SW480 (cell line): ENCODE data around the gene AUTS2.

ENCODE experiments used
- DNase-seq: peaks from one replicate; pipeline ENCODE4 v3.0.0-alpha.2; 2016; ENCODE audit warnings: low spot score

AUTS2 gene

DNA sequence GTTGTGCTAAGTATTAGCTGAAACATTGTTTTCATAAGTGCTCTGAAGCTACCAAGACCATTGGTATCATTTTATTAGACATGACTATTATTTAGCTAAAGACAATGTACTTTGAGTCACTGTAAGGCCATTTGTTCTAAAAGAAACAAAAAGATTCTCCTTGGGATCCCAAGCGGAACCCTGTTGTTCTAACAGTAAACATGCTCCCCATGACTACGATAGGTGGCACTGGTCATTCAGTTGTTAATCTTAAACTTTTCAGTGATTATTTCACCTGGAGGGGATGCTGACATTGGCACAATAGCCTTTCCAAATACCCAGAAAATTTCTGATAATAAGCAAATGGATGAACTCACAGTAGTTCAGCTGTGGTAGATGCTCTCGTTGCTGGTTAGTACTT is 715.0 kb downstream of the AUTS2 start:
- no peak for DNase-seq

DNA sequence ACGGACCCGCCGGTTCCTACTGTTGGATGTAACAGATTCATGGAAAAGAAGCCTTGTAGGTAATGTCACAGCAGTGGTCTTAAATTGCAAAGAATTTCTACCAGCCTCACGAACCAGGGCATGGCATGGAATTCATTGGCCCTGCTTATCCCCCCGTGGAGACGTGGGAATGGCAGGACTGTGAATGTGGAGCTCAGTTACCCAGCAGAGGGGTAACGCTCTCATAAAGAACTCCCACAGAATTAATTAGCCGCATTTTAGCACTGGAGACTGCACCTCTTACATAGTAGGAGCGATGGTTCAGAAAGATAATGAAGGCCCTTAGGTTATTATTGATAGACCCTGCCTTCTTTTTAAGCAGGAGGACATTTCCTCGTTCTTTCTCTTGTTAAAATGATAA is 715.4 kb downstream of the AUTS2 start:
- DNase-seq: no peak

DNA sequence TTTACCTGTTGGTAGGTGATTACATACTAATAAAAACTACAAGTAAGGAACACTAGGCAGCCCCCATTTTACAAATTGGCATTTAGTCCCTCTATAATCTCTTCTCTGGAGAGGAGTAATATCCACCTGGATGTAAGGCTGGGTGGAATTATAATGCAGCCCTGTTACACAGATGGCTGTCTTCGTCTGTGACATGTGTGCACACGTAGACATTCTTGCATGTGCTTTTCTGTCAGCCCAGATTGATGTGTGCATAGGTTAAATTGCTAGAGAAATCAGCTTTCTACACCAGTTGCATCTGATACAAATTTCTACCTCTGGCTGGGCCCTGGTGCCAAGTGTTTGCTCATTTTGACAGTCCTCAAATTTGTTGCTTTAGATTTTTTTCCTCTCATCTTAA is 715.9 kb downstream of the AUTS2 start:
- no peak for DNase-seq

DNA sequence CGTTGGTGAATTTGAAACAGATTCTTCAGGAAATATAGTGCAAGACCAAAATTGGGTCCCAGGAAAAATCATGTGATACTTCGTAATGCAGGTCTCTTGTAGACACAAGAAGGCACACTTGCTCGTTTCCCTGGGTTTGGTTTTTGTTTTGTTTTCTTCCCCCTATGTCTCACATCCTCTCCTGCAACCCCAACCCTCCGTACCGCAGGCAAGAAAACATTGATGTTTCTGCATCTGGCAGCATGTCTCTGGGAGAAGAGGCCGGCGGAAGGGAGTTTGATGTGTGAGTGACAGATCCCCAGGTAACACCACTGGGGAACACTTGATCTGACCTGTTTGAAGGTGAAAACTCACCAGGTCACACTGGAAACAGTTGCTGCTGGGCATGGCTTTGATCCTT is 718.5 kb downstream of the AUTS2 start:
- DNase-seq: no peak

DNA sequence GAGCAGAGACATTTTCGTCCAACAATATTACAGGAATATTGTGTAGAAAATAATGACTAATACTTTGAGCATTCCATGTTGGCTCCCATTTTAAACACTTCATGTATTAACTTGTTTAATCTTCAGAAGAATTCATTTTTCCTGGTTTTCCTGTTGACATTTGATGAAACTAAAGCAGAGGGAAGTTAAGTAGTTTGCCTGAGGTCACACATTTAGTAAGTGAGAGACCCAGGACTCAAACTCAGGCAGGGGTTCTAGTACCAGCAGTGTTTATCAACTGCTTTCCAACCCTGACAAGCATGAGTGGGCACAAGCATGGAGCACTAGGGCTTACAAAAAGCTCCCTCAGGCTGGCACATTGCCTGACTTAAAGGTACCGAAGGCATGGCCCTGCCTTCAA is 719.1 kb downstream of the AUTS2 start:
- no peak for DNase-seq

DNA sequence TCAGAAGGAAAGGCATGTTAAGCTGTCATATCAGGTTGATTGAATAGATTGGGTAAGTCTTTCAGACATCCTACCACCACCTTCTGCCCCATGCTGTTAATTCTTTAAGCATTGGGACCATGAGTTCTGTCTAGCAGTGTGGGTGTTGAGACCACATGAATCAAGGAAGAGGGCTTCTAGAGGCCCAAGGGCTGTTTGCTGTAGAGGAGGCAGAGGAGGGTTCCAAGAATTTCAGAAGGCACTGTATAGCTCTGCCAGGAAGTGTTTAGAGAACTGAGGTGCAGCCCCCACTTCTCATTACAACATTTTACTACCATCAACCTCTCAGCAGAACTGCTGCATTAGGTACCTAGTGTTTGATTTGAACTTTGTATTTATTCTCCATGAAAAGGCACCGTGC is 720.2 kb downstream of the AUTS2 start:
- DNase-seq: no peak

DNA sequence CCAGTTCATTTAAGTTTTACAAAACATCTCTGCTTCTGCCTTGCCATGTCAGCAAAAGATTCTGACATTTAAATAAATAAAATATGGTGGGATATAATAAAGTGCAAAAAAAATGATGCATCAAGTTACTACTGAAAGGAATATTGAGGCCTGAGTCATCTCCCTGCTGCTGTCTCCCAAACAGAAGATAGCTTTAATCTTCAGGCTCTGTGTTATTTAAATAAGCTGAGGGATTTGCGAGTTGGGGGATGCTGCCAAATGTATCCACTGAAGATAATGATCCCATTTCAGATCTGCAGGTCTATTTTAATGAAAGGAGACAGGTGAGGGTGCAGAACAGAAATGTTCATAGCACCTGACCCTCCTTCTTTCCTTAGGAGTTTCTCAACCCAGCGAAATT is 720.8 kb downstream of the AUTS2 start:
- no peak for DNase-seq

DNA sequence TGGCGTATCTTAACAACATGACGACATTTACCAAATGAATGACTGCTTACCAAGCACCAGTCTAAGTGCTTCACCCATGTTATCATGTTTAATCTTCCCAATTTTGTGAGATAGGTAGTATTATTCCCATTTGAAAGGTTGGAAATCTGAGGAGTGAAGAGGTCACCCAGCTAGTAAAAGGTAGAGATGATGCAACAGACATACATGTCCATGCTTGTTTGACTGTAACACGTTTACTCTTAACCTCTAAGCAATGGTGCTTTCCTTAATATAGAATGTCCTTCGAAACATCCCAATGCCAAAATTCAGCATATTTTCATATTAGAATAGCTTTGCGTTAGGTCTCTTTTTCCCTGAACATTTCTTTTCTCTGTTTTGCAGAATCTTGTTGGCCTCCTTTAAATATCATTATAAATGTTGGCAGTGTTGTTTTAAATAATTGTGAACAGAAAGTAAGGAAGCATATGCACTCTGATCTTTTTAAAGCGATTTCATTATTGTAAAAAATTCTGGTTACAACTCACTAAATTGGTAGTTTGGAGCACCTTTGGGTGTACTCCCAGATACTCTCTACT is 722.8 kb downstream of the AUTS2 start:
- no peak for DNase-seq

DNA sequence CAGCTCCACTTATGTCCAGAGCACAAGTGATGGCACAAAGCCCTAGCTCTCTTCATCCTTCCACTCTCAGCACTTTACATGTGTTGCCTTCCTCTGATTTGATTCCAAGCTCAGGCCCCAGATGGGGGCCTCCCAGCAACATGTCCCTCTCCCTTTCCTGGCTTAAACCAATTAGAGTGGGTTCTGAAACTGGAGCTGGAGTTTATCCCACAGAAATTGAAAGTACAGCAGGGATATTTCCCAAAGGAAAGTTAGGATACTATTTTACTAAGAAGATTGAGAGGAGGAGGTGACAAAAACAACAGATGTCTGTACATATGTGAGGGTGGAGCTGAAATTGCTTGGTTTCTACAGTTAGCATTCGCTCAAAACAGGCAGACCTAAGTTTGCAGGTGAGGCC is 724.6 kb downstream of the AUTS2 start:
- DNase-seq: no peak

DNA sequence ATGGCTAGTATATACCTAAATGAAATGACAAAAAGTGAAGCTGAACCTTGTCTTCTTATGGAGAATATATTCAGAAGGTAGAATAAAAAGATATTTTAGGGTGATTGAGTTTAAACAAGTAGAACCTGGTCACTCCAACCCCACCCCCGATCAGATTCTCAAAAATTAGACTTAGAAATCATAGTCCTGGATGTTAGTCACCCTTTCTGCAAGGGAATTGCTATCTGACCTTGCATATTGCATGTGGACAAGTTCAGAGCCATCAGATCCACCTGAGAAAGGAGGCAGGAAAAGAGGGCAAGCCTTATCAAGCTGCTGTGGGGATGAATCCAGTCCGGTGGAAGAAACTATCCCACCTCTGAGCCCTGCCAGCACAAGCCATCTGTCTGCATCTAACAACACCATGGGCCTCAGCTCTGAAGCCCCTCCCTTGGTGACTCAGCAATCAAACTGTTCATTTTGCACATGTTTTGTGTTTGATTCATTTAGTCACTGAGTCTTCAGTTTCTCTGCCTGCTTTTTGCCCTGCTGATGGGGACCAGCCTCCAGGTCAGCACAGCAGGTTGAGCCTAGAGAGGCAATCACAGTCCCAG is 727.3 kb downstream of the AUTS2 start:
- no peak for DNase-seq

DNA sequence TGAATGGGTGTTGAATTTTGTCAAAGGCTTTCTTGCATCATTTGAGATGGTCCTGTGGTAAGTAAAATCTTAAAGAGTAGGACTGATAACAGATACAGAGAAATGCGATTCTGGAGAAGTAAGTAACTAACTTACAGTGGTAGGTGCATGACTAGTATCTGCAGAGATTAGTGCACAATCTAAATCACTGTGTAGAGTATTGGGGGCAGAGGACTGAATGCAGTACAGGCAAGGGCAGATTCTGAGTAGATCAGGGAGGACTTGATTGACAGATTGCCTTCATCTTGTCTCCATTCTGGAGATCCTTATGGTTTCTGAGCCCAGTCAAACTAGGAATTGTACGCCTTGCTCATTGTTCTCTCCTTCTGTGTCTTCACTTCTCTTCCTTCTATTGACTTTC is 736.0 kb downstream of the AUTS2 start:
- DNase-seq: no peak

DNA sequence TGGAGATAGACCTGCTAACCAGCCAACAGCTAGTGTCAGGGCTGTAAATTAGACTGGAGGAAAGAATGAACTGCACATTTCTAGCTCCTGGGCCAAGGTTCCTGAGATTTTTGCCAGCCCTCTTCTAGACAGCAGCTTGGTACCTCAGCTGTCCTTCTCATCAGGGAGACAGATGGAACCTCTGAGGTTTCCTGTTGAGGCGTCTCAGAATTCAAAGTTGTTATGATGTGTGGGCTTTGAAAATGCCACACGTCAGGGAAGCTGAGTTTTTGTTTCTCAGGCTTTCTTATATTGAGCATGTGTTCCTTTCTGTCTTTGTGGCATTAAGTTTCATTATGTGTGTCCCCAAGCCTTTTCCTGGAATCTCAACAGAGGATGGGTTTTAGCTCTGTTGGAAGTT is 736.6 kb downstream of the AUTS2 start:
- DNase-seq: no peak

DNA sequence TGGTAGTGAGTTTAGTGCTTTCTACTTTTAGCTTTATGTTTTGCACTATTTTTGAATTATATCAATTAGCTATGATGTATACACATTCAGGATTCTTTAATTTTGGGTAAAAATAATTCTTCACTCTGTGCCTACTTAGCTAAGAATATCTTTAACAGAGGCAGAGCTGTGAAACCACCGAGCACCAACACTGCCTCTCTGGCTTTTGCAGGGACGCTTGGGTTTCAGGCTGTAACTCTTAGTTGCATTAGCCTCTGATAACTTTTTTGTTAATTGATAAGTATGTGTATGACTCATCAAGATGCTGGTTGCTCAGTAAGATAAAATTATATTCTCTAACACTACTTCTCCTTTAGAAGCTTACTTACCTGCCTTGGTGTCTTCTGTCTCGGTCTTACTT is 738.3 kb downstream of the AUTS2 start:
- DNase-seq: no peak

DNA sequence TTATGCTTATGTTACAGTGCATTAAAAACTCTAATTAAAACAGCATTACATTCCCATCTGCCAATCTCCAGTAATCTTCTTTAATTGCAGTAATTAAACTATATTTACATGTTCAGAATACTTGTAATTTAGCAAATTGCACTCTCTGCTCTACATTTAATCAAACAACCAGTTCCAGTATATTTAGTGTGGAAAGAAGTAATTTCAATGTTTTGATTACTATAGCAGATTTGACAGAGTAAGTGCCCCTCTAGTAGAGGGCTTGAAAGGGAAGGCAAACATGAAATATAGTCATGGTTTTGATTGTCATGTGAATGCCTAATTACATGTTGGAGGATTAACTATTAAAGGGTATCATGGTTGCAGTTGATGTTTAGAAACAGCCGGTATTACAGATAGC is 739.7 kb downstream of the AUTS2 start:
- no peak for DNase-seq

DNA sequence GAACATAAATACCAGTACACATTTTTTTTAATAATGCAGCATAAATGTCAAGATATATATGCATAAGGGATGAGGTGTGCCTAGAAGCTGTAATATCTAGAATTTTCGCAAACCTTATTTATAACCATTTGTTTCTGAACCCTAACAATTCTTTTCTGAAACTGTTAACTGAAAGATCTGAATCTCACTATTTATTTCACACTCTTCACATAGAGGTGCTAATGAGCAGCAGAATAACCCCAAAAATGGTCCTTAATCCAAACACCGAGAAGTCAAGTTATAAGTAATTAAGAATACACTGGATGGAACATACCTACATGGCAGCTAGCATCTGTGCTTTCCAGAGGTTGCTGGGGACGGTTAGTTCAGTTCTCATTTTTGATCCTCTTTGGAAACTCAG is 742.0 kb downstream of the AUTS2 start:
- DNase-seq: no peak

DNA sequence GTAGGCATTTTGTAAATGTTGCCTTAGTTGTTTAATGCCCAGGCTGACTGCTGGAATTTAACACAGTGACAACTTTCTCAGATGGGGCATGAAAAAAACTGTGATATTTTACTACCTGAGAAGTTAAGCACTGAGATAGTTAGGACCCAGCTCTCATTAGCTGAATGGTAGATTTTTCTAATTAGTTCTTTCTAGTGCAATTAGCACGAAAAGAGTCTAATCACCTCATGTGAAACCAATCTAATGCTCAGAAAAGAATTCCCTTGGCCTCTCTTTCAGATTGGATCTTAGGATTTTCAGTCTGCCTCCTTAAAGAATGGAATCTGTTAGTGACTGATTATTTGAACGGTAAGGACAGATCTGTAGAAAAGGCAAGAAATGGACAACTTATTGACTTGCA is 743.2 kb downstream of the AUTS2 start:
- no peak for DNase-seq

DNA sequence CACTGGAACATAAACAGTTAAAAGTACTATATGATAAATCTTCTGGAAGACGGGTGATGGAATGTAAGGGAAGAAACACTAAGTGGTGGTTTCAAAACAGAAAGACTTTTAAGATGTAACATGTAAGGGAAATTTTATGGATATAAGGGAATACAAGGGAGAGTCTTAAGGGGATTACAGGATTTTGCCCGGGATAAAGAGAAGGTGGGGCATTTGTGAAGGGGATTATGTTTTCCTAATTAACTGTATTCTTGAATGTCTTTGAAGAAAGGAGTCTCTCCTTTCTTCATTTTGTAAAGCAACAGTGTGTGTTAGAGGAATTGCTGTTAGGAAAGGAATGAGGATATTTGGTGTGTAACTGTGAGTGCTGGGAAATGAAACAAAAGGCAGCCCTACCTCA is 745.2 kb downstream of the AUTS2 start:
- no peak for DNase-seq

DNA sequence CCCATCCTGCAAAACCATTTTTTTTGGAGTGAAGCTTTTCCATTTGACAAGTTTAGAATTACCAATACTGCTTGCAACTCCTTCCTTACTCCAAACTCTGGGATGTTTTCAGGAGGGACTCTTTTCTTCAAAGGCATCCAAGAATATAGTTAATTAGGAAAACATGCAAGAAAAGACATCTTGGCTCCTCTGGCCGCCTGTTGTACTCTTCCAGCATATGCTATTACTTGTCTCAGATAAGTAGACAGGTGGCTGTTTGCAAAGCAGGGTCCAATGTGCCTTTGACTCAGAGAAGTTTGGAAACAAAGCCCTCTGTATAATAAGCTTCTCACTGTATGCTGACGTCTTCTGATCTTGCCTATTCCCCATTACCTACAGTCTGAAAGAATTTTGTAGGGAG is 746.5 kb downstream of the AUTS2 start:
- no peak for DNase-seq

DNA sequence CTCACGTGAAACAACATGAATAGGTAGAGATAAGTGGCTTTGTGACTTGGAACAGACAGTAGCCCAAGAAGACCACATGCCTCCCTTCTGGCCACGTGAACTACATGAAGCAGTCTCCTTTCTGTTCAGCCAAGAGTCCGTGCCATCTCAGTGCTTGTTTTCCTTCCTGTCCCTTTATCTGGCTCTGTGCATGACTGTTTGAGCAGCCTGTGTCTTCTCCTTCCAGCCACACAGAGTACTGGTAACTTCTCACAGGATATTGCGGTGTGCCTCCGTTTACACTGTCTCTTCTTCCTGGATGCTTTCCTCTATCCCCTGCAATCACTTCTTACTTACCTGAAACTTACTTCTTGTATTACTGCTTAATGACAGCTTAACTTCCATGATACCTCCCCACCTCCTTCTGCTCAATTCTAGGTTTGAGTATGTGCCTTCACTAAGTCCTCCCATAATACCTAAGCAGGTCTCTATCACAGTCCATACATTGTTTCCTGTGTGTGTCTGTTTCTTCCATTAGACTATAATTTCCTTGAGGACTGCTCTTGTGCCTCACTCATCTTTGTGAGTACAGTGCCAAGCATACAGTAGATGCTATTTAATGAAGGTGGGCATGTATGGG is 748.7 kb downstream of the AUTS2 start:
- DNase-seq: no peak

DNA sequence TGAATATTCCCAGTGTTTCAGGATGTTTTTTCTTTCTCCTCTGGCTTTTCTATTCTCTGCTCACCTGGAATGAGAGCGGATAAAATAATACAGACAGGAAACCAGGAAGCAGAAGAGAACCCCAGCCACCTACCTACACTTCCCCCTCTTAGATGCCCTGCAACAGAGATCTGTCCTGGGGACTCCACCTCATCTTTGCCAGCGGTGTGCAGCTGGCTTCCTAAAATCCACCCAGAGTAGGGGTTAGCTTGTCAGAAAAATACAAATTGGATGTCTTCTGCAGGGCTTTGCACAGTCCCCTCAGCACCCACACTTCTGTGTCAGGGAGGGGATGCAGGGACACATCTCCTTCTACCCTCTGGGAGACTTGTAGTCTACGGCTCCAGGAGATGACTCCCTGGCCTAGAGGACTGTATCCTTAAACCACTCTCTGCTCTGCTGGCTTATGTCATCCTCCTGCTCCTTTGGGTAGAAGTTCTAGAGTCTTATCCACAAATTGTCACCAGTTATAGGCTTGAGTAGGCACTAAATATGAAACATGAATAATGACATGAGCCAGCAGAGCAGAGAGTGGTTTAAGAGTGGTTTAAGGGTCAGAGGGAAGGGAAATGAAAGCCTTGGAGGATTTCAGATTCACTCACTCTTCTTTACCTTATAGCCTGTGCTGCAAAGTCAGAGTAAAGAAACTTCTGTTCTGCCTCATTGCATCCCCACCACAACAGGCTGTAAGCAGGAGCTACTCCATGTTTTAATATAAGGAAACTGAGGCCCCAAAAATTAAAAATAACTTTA is 749.4 kb downstream of the AUTS2 start:
- no peak for DNase-seq

DNA sequence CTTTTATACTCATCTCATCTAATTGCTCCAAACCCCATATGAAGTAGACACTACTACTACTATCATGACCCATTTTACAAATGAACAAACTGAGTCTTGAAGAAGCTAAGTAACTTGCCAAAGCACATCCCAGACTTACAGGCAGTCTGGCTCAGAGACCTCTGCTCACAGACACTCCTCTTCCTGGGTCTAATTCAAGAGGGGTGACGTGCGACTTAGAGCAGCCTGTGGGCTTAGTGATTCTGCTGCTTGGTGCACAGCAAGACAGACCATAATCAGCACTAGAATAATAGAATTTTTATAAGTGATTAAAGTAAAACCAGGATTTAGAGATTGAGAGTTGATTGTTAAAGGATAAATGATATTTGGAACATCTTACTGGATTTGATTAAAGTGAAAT is 750.8 kb downstream of the AUTS2 start:
- DNase-seq: no peak

DNA sequence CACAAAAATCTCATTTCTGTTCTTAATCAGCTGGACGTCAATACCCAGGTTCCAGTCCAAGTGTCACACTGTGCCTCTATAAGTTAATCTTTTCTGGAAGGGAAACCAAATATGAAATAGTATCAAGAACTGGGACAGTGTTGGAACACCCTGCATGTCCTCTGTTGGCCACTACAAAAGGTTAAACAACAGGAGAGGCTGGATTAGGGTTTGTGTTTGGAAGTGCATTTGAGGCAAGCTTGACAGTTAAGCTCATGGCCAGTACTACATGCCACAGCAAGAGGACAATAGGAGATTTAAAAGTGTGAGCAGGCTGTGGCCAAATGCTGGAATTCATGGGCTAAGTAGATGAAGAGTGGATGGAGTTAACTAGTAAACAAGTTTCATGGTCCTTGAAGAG is 751.5 kb downstream of the AUTS2 start:
- DNase-seq: no peak

DNA sequence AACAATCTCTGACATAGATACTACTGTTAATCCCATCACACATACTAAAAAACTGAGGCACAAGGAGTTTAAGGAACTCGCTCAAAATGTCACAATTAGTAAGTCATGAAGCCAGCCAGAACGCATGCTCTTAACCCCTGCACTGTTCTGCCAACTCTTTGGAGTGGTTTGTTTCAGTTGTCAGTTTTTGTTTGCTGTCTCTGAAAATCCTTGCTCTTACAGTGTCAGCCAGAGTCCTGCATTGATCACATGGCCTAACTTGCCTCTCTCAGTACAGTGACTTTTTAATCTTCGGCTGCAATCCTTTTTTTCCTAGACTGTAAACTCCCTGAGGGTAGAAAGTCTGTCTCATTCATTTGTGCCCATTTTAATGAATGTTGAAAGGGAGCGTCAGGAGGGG is 753.8 kb downstream of the AUTS2 start:
- no peak for DNase-seq
